Subcutaneous adipose tissue (tissue), 4 donors: Measurements from ENCODE around the gene SRD5A1. TPM values are rescaled to one million over a fixed set of nuclear protein-coding genes. Genes with fewer than 3 reads are reported as not detected.

Source experiments
- CTCF ChIP-seq: fragments of 450-650 bp; IDR thresholded peaks from one replicate; pipeline ENCODE4 v1.5.1; 2016; ENCODE audit warnings: low read depth, mild to moderate bottlenecking, control low read depth, antibody characterized with exemption, moderate library complexity
- total RNA-seq, 4 donors: library from RNA; depleted of rRNA; stranded (reverse); fragments of >200 nt; gene quantifications; one replicate each; pipeline ENCODE4 v1.1.0, GENCODE V29; 2016

Gene SRD5A1
- total RNA-seq, 4 donors from 2014 or later, result 1.8 to 4.9 (median 3.5) TPM

DNA sequence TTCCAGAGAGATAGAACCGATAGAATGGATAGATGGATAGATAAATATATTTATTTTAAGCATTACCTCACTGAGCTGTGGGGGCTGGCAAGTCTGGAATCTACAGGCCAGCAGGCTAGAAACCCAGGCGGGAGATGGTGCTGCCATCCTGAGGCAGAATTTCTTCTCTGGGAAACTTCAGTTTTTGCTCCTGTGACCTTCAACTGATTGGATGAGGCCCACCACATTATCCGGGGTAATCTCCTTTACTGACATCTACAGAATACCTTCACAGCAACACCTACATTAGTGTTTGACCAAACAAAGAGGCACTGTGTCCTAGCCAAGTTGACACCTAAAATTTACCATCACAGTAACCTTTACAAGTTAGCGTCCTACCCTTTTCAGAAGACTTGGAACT lies 50.8 kb downstream of the SRD5A1 start:
- no peak for TF ChIP-seq CTCF

DNA sequence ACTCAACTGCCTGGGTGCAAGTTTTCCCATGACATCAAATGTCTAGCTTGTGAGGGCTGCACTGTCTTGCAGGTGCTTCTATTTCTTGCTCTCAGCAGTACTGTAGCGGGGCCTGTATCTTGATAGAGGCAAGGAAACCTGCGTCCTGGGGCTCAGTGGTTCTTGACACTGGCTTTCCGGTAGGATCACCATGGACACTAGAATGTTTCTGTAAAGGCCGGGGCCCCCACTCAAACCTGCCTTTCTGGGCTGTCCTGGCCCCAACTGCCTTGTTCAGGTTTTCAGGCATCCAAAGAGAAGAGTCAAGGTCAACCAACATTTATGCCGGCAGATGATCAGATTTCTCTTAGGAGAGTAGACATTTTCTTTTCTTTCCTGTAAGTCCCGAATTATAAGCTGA lies 53.3 kb downstream of the SRD5A1 start:
- no peak for TF ChIP-seq CTCF

- TF ChIP-seq CTCF, result no peak
These were observed 53.7 kb downstream of the SRD5A1 start for GRCh38 chr5:6686915-6687409.

DNA sequence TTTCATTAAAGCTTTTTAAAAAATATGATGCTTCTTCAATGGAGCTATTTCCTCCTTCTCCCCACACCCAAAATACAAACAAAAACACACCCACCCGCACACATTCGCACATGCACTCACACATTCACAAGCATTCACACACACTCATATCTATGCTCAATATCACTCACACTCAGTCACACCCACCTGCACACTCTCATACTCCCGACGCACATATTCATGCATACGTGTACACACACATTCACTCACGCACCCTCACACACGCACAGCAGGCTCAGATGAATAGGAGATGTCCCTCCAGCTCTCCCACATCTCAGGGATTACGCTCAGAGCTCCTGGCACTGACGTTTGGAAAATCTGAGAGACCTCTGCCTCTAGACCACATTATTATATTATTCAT lies 54.3 kb downstream of the SRD5A1 start:
- TF ChIP-seq CTCF, result no peak

DNA sequence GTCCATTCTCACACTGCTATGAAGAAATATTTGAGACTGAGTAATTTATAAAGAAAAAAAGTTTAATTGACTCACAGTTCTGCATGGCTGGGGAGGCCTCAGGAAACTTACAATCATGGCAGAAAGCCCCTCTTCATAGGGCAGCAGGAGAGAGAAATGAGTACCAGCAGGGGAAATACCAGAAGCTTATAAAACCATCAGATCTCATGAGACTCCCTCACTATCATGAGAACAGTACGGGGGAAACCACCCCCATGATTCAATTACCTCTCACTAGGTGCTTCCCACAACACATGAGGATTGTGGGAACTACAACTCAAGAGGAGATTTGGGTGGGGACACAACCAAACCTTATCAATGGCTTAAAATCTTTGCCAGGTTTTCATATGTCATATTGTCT lies 59.7 kb downstream of the SRD5A1 start:
- TF ChIP-seq CTCF, result no peak

DNA sequence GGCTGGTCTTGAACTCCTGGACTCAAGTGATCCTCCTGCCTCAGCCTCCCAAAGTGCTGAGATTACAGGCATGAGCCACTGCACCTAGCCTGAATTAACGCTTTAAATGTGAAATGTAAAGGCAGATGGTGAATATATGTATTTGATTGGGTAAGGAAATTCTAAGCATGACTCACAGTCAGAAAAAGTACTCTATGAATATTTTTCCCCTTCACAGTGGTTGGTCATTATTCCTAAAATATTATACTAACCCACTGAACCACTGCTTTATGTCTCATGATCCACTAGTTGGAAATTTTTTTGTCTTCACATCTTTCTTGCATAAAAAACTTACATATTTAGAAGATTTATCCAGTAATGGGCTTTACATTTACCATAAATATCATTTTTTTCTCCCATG lies 65.5 kb downstream of the SRD5A1 start:
- TF ChIP-seq CTCF, result no peak

- TF ChIP-seq CTCF, result no peak
These were observed 66.1 kb downstream of the SRD5A1 start for GRCh38 chr5:6699357-6699756.
